ENCODE data around the gene ZNF605.
"Not testable (repeated sequence)": the region's sequence is repeated elsewhere in the genome, so short reads cannot be mapped to it uniquely, and the experiment has no call there.

ZNF605 gene

DNA sequence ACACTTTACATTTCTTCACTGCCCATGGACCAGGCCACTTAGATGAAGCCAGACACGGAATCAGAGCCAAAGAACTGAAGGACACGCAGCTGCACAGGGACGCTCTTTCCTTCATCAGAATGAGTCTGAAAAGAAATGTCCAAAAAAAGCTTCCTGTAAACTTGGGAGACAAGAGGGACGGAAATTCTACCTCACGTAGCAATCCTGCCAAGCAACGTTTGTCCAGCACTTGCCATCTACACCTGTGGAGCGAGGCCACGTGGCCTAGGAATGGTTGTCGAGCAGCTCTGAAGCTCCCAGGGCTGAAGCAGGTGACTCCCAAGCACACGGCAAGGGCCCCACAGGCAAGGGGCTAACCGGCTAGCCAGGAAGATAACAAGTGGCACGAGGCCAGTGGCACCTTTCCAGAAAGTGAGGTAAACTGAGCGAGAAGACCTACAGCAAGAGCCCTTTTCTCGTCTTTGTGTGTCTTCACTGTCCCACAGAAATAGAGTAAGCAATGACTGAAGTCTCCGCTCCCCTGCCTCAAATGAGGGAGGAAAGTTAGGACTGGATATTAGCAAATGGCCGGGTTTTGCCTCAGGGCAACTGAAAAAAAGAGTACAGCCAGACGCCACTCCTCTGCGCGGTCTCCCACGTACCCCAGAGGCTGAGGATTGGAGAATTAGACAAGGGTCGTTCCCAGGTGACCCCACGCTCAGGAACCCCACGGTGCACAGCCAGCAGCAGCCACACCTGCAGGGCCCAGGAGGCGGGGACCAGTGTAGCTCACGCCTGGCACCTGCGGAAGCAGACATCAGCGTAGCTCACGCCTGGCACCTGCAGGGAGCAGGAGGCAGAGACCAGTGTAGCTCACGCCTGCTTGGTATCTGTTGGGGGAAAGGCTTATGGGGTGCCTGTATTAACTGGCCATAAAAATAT lies 7.7 kb downstream of the ZNF605 start:
- H3K4me3 ChIP-seq (ENCODE audit: low read depth, low read length), result no peak overlapping the region
- TF ChIP-seq CTCF (IDR thresholded peaks at IDR 0.05; ENCODE audit: insufficient read depth, low read depth, low read length, missing control alignments), result no peak
- DNase-seq (ENCODE audit: low read depth), result no peak

GRCh38 chr12:132946246-132946820 lies 9.8 kb downstream of the ZNF605 start:
- no peak for DNase-seq (ENCODE audit: low read depth)
- no peak for TF ChIP-seq CTCF (IDR thresholded peaks at IDR 0.05; ENCODE audit: insufficient read depth, low read depth, low read length, missing control alignments)
- H3K4me3 ChIP-seq (ENCODE audit: low read depth, low read length), result no peak overlapping the region

DNA sequence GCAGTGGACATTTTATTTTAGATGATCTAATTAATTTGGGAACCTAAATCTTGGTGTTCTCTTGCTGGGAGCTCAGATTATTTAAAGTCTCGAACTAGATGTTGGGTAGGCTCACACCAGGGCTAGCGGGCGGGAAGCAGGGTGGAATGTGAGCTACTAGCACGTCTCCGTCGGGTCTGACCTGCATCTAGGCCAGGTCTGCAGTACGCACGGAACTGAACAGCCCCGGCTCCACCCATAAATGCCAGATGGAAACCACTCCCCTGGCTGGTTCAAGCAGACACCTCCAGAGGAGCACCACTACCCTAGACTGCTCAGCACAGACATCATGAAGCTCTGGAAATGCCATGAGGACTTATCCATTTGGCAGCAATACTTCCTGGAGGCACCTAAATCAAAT lies 10.3 kb downstream of the ZNF605 start:
- DNase-seq (ENCODE audit: low read depth), result no peak
- no peak overlapping the region for H3K4me3 ChIP-seq (ENCODE audit: low read depth, low read length)
- no peak for TF ChIP-seq CTCF (IDR thresholded peaks at IDR 0.05; ENCODE audit: insufficient read depth, low read depth, low read length, missing control alignments)

DNA sequence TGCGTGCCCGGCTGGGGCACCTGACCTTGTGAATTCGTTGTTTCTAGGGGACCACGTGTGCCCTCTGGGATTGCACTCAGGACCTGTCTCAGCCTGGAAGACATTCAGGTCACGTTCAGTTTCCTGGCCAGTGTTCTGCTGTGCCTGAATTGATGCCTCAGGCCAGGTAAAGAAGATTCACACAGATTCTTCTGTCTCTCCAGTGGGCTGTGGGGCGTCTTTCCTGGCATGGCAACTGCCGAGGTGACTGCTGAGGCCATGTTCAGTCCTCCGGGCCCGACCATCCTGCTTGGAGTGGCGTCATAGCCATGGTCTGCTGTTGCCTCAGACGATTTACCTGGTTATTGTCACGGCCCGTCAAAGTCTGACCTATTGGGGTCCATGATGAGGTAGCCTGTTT lies 13.5 kb downstream of the ZNF605 start:
- no peak for DNase-seq (ENCODE audit: low read depth)
- no peak for TF ChIP-seq CTCF (IDR thresholded peaks at IDR 0.05; ENCODE audit: insufficient read depth, low read depth, low read length, missing control alignments)
- no peak overlapping the region for H3K4me3 ChIP-seq (ENCODE audit: low read depth, low read length)

GRCh38 chr12:132941336-132941954 lies 14.7 kb downstream of the ZNF605 start:
- no peak for TF ChIP-seq CTCF (IDR thresholded peaks at IDR 0.05; ENCODE audit: insufficient read depth, low read depth, low read length, missing control alignments)
- no peak for DNase-seq (ENCODE audit: low read depth)

DNA sequence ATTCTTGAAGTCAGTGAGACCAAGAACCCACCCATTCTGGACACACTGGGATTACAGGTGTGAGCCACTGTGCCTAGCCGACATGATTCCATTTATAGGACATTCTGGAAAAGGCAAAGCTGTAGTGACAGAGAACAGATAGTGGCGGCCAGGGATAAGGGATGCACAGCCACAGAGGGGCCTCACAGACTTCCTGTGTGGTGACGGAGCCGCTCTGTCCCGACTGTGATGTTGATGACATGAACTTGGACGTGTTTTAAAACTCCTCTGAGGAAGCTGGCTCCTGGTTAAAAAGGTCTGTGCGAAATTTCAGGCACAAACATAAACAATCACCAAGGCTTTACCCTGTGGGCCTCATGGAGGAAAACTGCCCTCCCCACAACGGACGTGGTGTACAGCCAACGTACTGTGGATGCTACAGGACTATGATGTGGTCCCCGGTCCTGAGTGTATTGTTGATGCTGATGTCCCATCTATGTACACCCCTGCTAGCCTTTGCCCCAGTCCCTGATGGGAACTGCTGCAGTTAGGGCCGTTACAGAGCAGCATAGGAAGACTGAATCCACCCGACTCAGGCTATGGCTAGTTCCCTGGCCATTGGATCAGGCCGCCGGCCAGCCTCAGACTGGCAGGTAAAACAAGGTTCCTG lies 15.9 kb downstream of the ZNF605 start:
- no peak overlapping the region for H3K4me3 ChIP-seq (ENCODE audit: low read depth, low read length)
- no peak for DNase-seq (ENCODE audit: low read depth)
- TF ChIP-seq CTCF (IDR thresholded peaks at IDR 0.05; ENCODE audit: insufficient read depth, low read depth, low read length, missing control alignments), result no peak

More at GRCh38 chr12:132941336-132941954, 14.7 kb downstream of the ZNF605 start:
- no peak overlapping the region for H3K4me3 ChIP-seq (ENCODE audit: low read depth, low read length)

DNA sequence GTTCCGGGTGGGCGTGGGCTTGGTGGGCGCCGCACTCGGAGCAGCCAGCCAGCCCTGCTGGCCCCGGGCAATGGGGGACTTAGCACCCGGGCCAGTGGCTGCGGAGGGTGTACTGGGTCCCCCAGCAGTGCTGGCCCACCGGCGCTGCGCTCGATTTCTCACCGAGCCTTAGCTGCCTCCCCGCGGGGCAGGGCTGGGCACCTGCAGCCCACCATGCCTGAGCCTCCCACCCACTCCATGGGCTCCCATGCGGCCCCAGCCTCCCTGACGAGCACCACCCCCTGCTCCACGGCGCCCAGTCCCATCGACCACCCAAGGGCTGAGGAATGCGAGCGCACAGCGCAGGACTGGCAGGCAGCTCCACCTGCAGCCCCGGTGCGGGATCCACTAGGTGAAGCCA lies 17.3 kb downstream of the ZNF605 start:
- H3K4me3 ChIP-seq (ENCODE audit: low read depth, low read length); DNase-seq (ENCODE audit: low read depth): not testable (repeated sequence)
